KMS-11 (cell line): ENCODE measurements around the gene STT3B.

Source experiments
- H2AFZ ChIP-seq: fragments of 200-600 bp; sonication (generic); 2 replicates; pipeline ENCODE4 v1.6.1; 2016; ENCODE audit warnings: antibody characterized with exemption, mixed run types, low read depth
- H3K27ac ChIP-seq: fragments of 200-600 bp; sonication (generic); 2 replicates; pipeline ENCODE4 v1.6.1; 2016; ENCODE audit warnings: mild to moderate bottlenecking, mixed run types
- H3K27me3 ChIP-seq: fragments of 200-600 bp; sonication (generic); 2 replicates; pipeline ENCODE4 v1.6.1; 2017; ENCODE audit warnings: mild to moderate bottlenecking, low read depth, mixed run types, moderate library complexity; ENCODE audit not compliant: insufficient read depth
- H3K36me3 ChIP-seq: fragments of 200-600 bp; sonication (generic); 2 replicates; pipeline ENCODE4 v1.6.1; 2017; ENCODE audit warnings: mild to moderate bottlenecking, mixed run types; ENCODE audit not compliant: insufficient read depth
- H3K4me1 ChIP-seq: fragments of 200-600 bp; sonication (generic); 2 replicates; pipeline ENCODE4 v1.6.1; 2016; ENCODE audit warnings: mild to moderate bottlenecking, low read depth, mixed run types; ENCODE audit not compliant: poor library complexity, severe bottlenecking
- H3K4me2 ChIP-seq: fragments of 200-600 bp; sonication (generic); 2 replicates; pipeline ENCODE4 v1.7.0; 2016; ENCODE audit warnings: mild to moderate bottlenecking, mixed run types
- H3K4me3 ChIP-seq: fragments of 200-600 bp; sonication (generic); IDR thresholded peaks from 2 replicates; pipeline ENCODE4 v1.6.1; 2017; ENCODE audit warnings: low read depth, low read length, mixed read lengths; ENCODE audit not compliant: insufficient read depth
- H3K79me2 ChIP-seq: fragments of 200-600 bp; sonication (generic); 2 replicates; pipeline ENCODE4 v1.6.1; 2016; ENCODE audit warnings: low read depth, mixed run types; ENCODE audit not compliant: insufficient read depth
- H3K9ac ChIP-seq: fragments of 200-600 bp; sonication (generic); 2 replicates; pipeline ENCODE4 v1.6.1; 2016; ENCODE audit warnings: mild to moderate bottlenecking, mixed run types
- H4K20me1 ChIP-seq: fragments of 200-600 bp; sonication (generic); 2 replicates; pipeline ENCODE4 v1.6.1; 2016; ENCODE audit warnings: mild to moderate bottlenecking, mixed run types; ENCODE audit not compliant: insufficient read depth
- CTCF ChIP-seq: fragments of 200-600 bp; sonication (generic); conservative IDR thresholded peaks from 2 replicates; pipeline ENCODE4 v1.6.1; 2017; ENCODE audit warnings: low read depth, mild to moderate bottlenecking, antibody characterized with exemption, low read length, moderate library complexity, mixed read lengths

STT3B gene

GRCh38 chr3:31529421-31529820 lies 3.3 kb upstream of the STT3B start:
- Histone ChIP-seq H3K4me3 (no peak overlapping the region), H3K4me2 (no peak overlapping the region), H4K20me1 (peaks cover 4% of the 10 kb centered on the region; the same call in 1 of the 2 replicates), H2AFZ (no peak overlapping the region), H3K79me2 (peaks cover 13% of the 10 kb centered on the region), H3K27ac (no peak overlapping the region), H3K9ac (no peak overlapping the region), H3K4me1 (peaks cover 4% of the 10 kb centered on the region), H3K27me3 (no peaks in the 10 kb centered on the region), H3K36me3 (no peaks in the 10 kb centered on the region)
- no peak for TF ChIP-seq CTCF

- peak overlapping the region; percentile 92; the same call in 1 of the 2 replicates for H3K9ac ChIP-seq
- peaks cover 9% of the 10 kb centered on the region for H3K4me1 ChIP-seq
- no peak for TF ChIP-seq CTCF
- no peaks in the 10 kb centered on the region for H3K27me3 ChIP-seq
- no peaks in the 10 kb centered on the region for H3K36me3 ChIP-seq
- peaks cover 22% of the 10 kb centered on the region for H3K79me2 ChIP-seq
- H4K20me1 ChIP-seq = peaks cover 11% of the 10 kb centered on the region; the same call in 1 of the 2 replicates
- H3K4me2 ChIP-seq = peak overlapping the region; percentile 85
- peak overlapping the region; percentile 98; the same call in 1 of the 2 replicates for H3K27ac ChIP-seq
- no peak overlapping the region for H3K4me3 ChIP-seq
- H2AFZ ChIP-seq = no peak overlapping the region
Observed at GRCh38 chr3:31530039-31530959, 2.4 kb upstream of the STT3B start.

GRCh38 chr3:31530960-31531335 lies 1.8 kb upstream of the STT3B start:
- H3K36me3 ChIP-seq = no peaks in the 10 kb centered on the region
- H3K9ac ChIP-seq = peak overlapping the region; percentile 92; the same call in 1 of the 2 replicates
- peak overlapping the region; percentile 85 for H3K4me2 ChIP-seq
- H3K27me3 ChIP-seq = no peaks in the 10 kb centered on the region
- TF ChIP-seq CTCF = no peak
- peak overlapping the region; percentile 82 for H2AFZ ChIP-seq
- peaks cover 28% of the 10 kb centered on the region for H3K79me2 ChIP-seq
- H3K4me1 ChIP-seq = peaks cover 16% of the 10 kb centered on the region
- no peak overlapping the region for H3K4me3 ChIP-seq
- H3K27ac ChIP-seq = peak overlapping the region; percentile 98
- H4K20me1 ChIP-seq = peaks cover 18% of the 10 kb centered on the region; the same call in 1 of the 2 replicates

- peak overlapping the region; percentile 82 for H2AFZ ChIP-seq
- H4K20me1 ChIP-seq = peaks cover 24% of the 10 kb centered on the region; the same call in 1 of the 2 replicates
- H3K9ac ChIP-seq = peak overlapping the region; percentile 92
- peak overlapping the region; percentile 85 for H3K4me2 ChIP-seq
- TF ChIP-seq CTCF = no peak
- H3K27ac ChIP-seq = peak overlapping the region; percentile 98
- H3K79me2 ChIP-seq = peaks cover 34% of the 10 kb centered on the region
- H3K27me3 ChIP-seq = no peaks in the 10 kb centered on the region
- peaks cover 22% of the 10 kb centered on the region for H3K4me1 ChIP-seq
- H3K4me3 ChIP-seq = no peak overlapping the region
- no peaks in the 10 kb centered on the region for H3K36me3 ChIP-seq
Observed at GRCh38 chr3:31531452-31531991, 1.2 kb upstream of the STT3B start.
